A673 (cell line): Measurements from ENCODE around the gene SIMC1. TPM values are rescaled to one million over a fixed set of nuclear protein-coding genes. Genes with fewer than 3 reads are reported as not detected.
"Not testable (repeated sequence)": the region's sequence is repeated elsewhere in the genome, so short reads cannot be mapped to it uniquely, and the experiment has no call there.

Source experiments
- BruUV-seq: library from RNA; stranded (reverse); fragments of 400-500 nt; replicated peaks from 2 replicates; lab custom pipeline; 2021; lab: Mats Ljungman, UMichigan
- CTCF ChIA-PET: fragments of 300-600 bp; sonication (Branson Sonifier 250); formaldehyde crosslinking; loops from one replicate; lab custom pipeline; 2022; ENCODE audit warnings: antibody characterized with exemption; lab: Charles Lee
- POLR2A ChIA-PET: fragments of 300-600 bp; sonication (Branson Sonifier 250); formaldehyde crosslinking; loops from one replicate; lab custom pipeline; 2022; ENCODE audit warnings: antibody characterized with exemption; ENCODE audit not compliant: low non-redundant PET; lab: Charles Lee
- DNase-seq: peaks from one replicate; pipeline ENCODE4 v3.0.0-alpha.2; 2015; ENCODE audit warnings: low spot score
- H3K27ac ChIP-seq: fragments of 200-600 bp; sonication (generic); 2 replicates; pipeline ENCODE4 v1.5.1; 2016; ENCODE audit warnings: mixed run types, low read depth, mild to moderate bottlenecking, mixed read lengths, antibody characterized with exemption, low read length; ENCODE audit not compliant: poor library complexity, severe bottlenecking
- H3K27me3 ChIP-seq: fragments of 200-600 bp; sonication (generic); replicated peaks from 2 replicates; pipeline ENCODE4 v1.6.1; 2017; ENCODE audit warnings: mixed run types, low read depth, mild to moderate bottlenecking, mixed read lengths, antibody characterized with exemption, low read length; ENCODE audit not compliant: insufficient read depth, poor library complexity
- H3K36me3 ChIP-seq: fragments of 200-600 bp; sonication (generic); 2 replicates; pipeline ENCODE4 v1.6.1; 2016; ENCODE audit warnings: mixed run types, mild to moderate bottlenecking, mixed read lengths, antibody characterized with exemption, low read length; ENCODE audit not compliant: insufficient read depth, poor library complexity, severe bottlenecking
- H3K4me1 ChIP-seq: fragments of 200-600 bp; sonication (generic); 2 replicates; pipeline ENCODE4 v1.6.1; 2017; ENCODE audit warnings: mixed run types, mild to moderate bottlenecking, mixed read lengths, antibody characterized with exemption, low read length; ENCODE audit not compliant: insufficient read depth, poor library complexity, severe bottlenecking
- H3K4me3 ChIP-seq: fragments of 200-600 bp; sonication (generic); 2 replicates; pipeline ENCODE4 v1.5.1; 2016; ENCODE audit warnings: low read depth, mixed run types, mild to moderate bottlenecking, mixed read lengths, low read length; ENCODE audit not compliant: poor library complexity, severe bottlenecking
- H3K9me3 ChIP-seq: fragments of 200-600 bp; sonication (generic); 2 replicates; pipeline ENCODE4 v1.6.1; 2016; ENCODE audit warnings: mixed run types, low read depth, mild to moderate bottlenecking, mixed read lengths, antibody characterized with exemption, low read length; ENCODE audit not compliant: poor library complexity, severe bottlenecking
- CTCF ChIP-seq: fragments of 300-800, 200-600 bp; sonication (generic); conservative IDR thresholded peaks from 2 replicates; pipeline ENCODE4 v1.5.1; 2017; ENCODE audit warnings: low read depth, mild to moderate bottlenecking, antibody characterized with exemption, low read length, moderate library complexity, mixed read lengths
- EZH2 ChIP-seq: fragments of 200-600 bp; sonication (generic); IDR thresholded peaks from 2 replicates; pipeline ENCODE4 v1.6.1; 2017; ENCODE audit warnings: borderline replicate concordance, low read depth, mild to moderate bottlenecking, mixed read lengths, antibody characterized with exemption, low read length; ENCODE audit not compliant: poor library complexity, severe bottlenecking
- intact Hi-C: fragments of 100-400 bp; cut with micrococcal nuclease; formaldehyde crosslinking; loops from one replicate; pipeline ENCODE4 v1.10.0; 2022; ENCODE audit not compliant: unreplicated experiment
- total RNA-seq: library from RNA; stranded (reverse); gene quantifications from 2 replicates; pipeline ENCODE4 v1.2.3, GENCODE V29; 2021

Gene SIMC1
- total RNA-seq, 1 experiment from 2014 or later, result 26.6 TPM

- H3K36me3 ChIP-seq, result no peaks in the 10 kb centered on the region
- intact Hi-C loops, result no loop called here
- DNase-seq, result no peak
- no peaks in the 10 kb centered on the region for H3K9me3 ChIP-seq
- CTCF ChIA-PET, result no interaction called here
- H3K4me3 ChIP-seq, result no peak overlapping the region
- H3K27ac ChIP-seq, result no peak overlapping the region
- no TSS peak for BruUV-seq
- H3K27me3 ChIP-seq, result no peaks in the 10 kb centered on the region
- TF ChIP-seq EZH2 (no peak), CTCF (no peak)
- H3K4me1 ChIP-seq, result no peaks in the 10 kb centered on the region
- POLR2A ChIA-PET, result no interaction called here
Observed at GRCh38 chr5:176190886-176191755, 47.1 kb upstream of the SIMC1 start.

GRCh38 chr5:176192094-176192721 lies 46.0 kb upstream of the SIMC1 start:
- Histone ChIP-seq H3K36me3 (no peaks in the 10 kb centered on the region), H3K4me3 (no peak overlapping the region), H3K4me1 (no peaks in the 10 kb centered on the region), H3K9me3 (no peaks in the 10 kb centered on the region), H3K27me3 (no peaks in the 10 kb centered on the region), H3K27ac (no peak overlapping the region)
- intact Hi-C loops, result no loop called here
- BruUV-seq, result no TSS peak
- no peak for TF ChIP-seq EZH2
- ChIA-PET CTCF (no interaction called here), POLR2A (interaction anchor here (0.6 kb wide), 1 partner anchor 8 kb away, joined by 3 read pairs; no protein-coding TSS in a partner anchor)
- DNase-seq, result no peak

GRCh38 chr5:176192722-176193117 lies 45.5 kb upstream of the SIMC1 start:
- H3K9me3 ChIP-seq, H3K4me1 ChIP-seq, H3K4me3 ChIP-seq, DNase-seq, H3K27me3 ChIP-seq, intact Hi-C loops, H3K27ac ChIP-seq, H3K36me3 ChIP-seq, BruUV-seq, CTCF ChIA-PET: not testable (repeated sequence)
- POLR2A ChIA-PET, result interaction anchor here (0.6 kb wide), 1 partner anchor 9 kb away, joined by 3 read pairs; no protein-coding TSS in a partner anchor

- H3K27ac ChIP-seq, DNase-seq, POLR2A ChIA-PET, CTCF ChIA-PET, H3K9me3 ChIP-seq, H3K27me3 ChIP-seq, BruUV-seq, intact Hi-C loops, H3K36me3 ChIP-seq, H3K4me3 ChIP-seq, H3K4me1 ChIP-seq: not testable (repeated sequence)
Observed at GRCh38 chr5:176193636-176194035, 44.6 kb upstream of the SIMC1 start.

- H3K27ac ChIP-seq, BruUV-seq, intact Hi-C loops, CTCF ChIA-PET, H3K27me3 ChIP-seq, H3K9me3 ChIP-seq, H3K36me3 ChIP-seq, H3K4me3 ChIP-seq, DNase-seq, H3K4me1 ChIP-seq, POLR2A ChIA-PET: not testable (repeated sequence)
Observed at GRCh38 chr5:176194238-176195083, 43.8 kb upstream of the SIMC1 start.

GRCh38 chr5:176195084-176195413 lies 43.2 kb upstream of the SIMC1 start:
- H3K9me3 ChIP-seq, H3K4me1 ChIP-seq, H3K36me3 ChIP-seq, H3K4me3 ChIP-seq, POLR2A ChIA-PET, H3K27ac ChIP-seq, intact Hi-C loops, BruUV-seq, DNase-seq, CTCF ChIA-PET: not testable (repeated sequence)
- H3K27me3 ChIP-seq, result peaks cover 12% of the 10 kb centered on the region
